ENCODE data around the gene CELF1.

DNA sequence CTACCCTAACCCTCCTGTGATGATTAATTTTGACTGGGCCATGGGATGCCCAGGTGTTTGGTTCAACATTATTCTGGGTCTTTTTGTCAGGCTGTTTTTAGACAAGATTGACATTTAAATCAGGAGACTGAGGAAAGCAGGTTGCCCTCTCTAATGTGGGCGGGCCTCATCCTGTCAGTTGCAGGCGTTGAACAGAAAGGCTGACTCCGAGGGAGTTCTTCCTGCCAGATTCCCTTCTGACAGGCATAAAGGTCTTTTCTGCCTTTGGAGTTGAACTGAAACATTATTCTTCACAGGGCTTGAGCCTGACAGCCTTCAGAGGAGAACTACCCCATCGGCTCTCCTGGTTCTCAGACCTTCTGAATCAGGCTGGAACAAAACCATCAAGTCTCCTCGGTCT is 122.4 kb downstream of the CELF1 start:
- TF ChIP-seq EZH2 (IDR thresholded peaks at IDR 0.05; ENCODE audit: low read length): no peak
- TF ChIP-seq, protein P1, sequence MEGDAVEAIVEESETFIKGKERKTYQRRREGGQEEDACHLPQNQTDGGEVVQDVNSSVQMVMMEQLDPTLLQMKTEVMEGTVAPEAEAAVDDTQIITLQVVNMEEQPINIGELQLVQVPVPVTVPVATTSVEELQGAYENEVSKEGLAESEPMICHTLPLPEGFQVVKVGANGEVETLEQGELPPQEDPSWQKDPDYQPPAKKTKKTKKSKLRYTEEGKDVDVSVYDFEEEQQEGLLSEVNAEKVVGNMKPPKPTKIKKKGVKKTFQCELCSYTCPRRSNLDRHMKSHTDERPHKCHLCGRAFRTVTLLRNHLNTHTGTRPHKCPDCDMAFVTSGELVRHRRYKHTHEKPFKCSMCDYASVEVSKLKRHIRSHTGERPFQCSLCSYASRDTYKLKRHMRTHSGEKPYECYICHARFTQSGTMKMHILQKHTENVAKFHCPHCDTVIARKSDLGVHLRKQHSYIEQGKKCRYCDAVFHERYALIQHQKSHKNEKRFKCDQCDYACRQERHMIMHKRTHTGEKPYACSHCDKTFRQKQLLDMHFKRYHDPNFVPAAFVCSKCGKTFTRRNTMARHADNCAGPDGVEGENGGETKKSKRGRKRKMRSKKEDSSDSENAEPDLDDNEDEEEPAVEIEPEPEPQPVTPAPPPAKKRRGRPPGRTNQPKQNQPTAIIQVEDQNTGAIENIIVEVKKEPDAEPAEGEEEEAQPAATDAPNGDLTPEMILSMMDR (optimal IDR thresholded peaks at IDR 0.05 in 1 of 3, IDR thresholded peaks at IDR 0.05 in 1 of 3, conservative IDR thresholded peaks at IDR 0.05 in 1 of 3; ENCODE audit: extremely low read depth in 1 of 3, insufficient read depth in 2 of 3, low read length in 3 of 3): no peak

Data from keratinocyte (primary cell).